ENCODE data around the gene POTEM.
"Not testable (repeated sequence)": the region's sequence is repeated elsewhere in the genome, so short reads cannot be mapped to it uniquely, and the experiment has no call there.

POTEM gene

DNA sequence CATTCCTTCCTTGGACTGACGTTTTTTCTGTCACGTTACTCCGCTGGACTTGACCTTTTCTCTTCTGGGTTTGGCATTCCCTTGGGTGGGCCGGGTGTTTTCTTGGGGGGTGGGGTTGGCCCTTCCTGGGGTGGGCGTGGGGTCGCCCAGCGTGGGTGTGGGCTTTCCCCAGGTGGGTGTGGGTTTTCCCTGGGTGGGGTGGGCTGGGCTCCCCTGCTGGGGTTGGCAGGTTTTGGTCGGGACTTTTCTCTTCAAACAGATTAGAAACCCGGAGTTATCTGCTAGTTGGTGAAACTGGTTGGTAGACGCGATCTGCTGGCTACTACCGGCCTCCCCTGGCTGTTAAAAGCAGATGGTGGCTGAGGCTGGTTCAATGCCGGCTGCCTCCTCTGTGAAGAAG is at the start of gene POTEM:
TSS of gene POTEM (plus strand) at position 301 of the 400 bp plus-strand sequence. CDS start at position 353, 52 bp downstream.
- not testable (repeated sequence) for H3K27ac ChIP-seq

DNA sequence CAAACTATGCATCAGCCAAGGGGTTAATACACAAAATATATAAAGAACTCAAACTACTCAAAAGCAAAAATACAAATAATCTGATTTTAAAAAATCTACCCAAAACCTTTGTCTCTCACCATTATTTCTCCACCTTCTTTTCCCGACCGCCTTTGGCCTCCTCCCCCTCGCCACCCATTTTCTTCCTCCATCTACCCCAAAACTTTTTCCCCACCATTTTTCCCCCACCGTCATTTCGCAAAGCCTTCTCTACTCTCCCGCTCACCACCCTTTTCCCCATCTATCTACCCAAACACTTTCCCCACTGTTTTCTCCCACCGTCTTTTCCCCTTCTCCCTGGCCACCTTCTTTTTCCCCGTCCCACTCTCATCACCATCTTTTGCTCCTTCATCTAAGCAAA is 48.9 kb upstream of the POTEM start:
- H3K27ac ChIP-seq = not testable (repeated sequence)

DNA sequence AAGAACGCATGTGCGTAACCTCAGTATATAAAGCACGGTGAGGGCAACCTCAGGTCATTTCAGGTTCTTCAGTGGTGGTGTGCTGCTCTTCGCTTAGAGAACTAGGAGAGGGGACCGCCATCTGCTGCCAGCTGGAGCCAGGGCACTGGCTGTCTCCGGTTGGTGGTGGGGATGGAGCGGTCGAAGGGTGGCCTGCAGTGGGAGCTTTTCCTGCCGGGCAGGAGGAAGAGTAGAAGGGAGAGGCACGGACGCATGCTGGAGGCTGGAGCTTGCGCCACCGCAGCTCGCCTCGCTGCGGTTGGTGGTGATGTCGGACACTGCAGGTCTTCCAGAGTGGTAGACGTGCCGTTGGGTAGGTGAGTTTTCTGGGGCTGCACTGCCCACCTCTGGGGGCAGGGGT is 47.2 kb upstream of the POTEM start:
- not testable (repeated sequence) for H3K27ac ChIP-seq

DNA sequence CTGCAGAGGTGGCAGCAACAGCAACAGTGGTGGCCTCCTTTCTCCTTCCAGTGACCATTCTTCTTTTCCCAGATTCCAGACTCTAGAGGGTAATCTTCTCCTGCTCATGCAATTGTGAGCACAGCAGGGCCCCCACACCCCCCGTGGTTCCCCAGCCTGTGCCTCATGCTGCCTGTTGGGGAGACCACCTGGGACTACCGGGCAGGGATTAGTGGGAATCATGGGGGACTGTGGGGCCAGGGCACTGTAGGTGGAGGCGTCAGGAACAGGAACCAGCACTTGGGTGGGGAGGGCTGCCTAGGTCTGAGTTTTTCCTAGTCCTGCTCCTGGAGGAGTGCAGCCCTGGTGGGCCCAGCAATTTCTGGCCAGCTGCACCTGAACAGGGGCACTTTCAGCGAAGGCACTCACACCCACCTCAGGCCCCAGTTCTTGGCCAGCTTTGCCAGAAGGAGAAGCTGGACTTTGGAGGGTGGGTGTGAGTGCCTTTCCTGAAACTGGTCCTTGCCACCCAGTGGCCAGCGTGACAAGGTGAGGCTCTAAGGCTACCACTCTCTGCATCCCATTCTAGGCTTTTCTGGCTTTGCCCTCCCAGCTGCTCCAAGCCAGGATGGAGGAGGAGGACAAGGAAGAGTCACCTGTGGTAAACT is 46.1 kb upstream of the POTEM start:
- H3K27ac ChIP-seq = not testable (repeated sequence)

DNA sequence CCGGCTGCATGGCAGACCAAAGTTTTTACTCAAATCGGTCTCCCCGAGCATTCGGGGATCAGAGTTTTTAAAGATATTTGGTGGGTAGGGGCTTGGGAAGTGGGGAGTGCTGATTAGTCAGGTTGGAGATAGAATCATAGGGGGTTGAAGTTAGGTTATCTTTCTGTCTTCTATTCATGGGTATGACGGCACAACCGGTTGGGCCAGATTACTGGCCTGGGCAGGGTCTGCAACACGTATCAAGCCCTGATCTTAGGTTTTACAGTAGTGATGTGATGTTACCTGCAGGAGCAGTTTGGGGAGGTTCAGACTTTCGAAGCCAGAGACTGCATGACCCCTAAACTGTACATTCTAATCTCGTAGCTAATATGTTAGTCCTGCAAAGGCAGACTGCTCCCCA is 30.4 kb upstream of the POTEM start:
- not testable (repeated sequence) for H3K27ac ChIP-seq

DNA sequence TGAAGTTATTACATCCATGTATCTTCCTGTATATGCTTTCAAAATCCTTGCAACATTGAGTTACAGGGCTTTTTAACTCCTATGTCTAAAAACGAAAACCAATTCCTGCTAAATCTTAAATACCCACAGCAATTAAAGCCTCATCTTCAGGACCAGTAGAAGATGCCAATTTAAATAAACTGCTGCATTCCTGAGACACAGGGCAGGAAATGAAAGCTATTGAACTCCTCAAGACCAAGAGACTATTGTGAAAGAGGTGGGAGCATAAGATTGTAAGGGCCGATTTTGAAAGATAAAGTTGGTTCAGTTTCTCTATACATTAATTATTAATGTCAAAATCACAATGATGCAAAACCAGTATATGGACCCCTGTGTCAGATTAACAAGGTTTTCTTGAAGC is 28.5 kb upstream of the POTEM start:
- H3K27ac ChIP-seq = not testable (repeated sequence)

DNA sequence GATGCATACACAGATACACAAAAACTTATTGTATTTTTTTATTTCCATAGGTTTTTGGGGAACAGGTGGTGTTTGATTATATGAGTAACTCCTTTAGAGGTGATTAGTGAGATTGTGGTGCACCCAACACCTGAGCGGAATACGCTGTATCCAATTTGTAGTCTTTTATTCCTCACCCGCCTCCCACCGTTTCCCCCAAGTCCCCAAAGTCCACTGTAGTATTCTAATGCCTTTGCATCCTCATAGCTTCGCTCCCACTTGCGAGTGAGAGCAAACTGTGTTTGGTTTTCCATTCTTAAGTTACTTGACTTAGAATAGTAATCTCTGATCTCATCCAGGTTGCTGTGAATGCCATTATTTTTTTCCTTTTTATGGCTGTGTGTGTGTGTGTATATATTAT is 17.3 kb upstream of the POTEM start:
- not testable (repeated sequence) for H3K27ac ChIP-seq

DNA sequence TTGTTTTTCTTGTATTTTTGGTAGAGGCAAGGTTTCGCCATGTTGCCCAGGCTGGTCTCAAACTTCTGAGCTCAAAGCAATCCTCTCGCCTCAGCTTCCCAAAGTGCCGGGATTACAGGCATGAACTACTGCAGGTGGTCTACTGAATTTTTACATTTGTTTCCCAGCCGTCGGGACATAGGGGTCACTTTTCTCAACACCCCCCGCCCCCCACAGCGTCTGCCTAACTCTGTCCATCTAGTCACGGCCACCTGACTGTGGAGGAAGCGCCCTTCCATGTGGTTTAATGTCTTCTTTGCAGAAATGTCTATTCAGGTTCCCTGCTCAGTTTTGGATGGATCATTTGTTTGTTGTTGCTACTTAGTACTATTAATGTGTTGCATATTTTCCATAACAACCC is 14.1 kb upstream of the POTEM start:
- not testable (repeated sequence) for H3K27ac ChIP-seq

DNA sequence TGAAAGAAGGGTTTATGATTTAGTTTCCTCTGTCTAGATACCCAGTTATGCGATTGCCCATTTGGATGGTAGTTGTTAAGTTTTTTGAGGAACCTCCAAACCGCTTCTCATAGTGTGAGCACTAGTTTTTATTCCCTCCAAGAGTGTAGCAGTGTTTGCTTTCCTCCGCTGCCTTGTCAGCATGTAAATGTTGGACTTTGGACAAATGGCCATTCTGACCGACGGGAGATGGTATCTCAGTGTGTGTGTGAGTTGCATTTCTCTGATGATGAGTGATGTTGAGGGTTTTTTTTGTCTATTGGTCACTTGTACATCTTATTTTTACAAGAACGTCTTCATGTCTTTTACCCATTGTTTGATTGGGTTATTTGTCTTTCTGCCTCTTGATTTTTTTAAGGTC is 11.4 kb upstream of the POTEM start:
- not testable (repeated sequence) for H3K27ac ChIP-seq

DNA sequence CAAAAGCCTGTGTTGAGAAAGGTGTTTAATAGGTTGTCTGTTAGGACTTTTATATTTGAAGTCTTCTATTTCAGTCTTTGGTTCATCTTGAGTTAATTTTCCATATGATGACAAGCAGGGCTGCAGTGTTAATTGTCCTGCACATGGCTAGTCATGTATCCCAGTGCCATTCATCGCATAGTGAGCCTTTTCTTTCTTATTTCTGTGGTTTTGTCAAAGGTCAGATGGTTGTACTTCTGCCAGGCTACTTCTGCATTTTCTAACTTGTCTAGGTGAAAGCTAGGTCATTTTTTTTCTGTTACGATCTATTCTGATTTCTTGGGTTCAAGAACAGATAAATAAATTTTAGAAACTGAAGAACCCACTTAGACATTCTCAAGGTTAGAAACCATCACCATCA is 5.7 kb upstream of the POTEM start:
- not testable (repeated sequence) for H3K27ac ChIP-seq

DNA sequence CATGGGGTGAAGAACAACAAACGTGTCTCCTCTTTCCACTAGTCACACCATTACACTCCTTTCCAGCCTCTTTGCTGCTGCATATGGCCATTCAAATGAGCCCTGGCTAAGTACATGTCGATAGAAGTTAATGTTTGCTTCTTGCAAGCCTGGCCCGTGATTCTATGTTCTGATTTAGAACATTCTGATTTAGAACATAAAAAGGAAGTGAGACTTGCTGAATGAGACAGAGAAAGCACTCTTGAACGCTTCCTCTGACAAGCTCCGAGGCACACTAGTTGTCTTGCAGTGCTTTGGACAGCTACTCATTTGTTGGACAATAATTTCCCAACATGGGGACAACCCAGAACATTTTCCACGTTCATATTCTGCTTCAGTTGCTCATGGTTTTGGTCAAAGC is 5.1 kb upstream of the POTEM start:
- H3K27ac ChIP-seq = not testable (repeated sequence)

DNA sequence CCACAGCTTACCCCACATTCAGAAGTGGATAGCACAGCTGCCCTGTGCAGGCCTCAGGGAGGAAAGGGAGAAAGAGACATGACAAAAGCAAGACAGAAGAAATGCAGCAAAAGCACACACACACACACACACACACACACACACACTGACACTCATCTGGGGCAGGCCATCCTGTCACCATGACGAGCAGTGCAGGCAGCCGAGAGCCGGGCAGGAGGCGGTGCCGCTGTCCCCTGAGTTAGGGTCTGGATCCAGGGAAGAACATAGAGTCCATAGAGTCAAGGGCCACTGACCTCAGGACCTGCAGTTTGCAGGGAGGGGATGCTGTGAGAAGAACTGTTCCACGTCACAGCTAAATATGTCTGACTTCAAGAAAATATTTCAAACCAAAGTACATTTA is 4.0 kb upstream of the POTEM start:
- H3K27ac ChIP-seq = not testable (repeated sequence)

DNA sequence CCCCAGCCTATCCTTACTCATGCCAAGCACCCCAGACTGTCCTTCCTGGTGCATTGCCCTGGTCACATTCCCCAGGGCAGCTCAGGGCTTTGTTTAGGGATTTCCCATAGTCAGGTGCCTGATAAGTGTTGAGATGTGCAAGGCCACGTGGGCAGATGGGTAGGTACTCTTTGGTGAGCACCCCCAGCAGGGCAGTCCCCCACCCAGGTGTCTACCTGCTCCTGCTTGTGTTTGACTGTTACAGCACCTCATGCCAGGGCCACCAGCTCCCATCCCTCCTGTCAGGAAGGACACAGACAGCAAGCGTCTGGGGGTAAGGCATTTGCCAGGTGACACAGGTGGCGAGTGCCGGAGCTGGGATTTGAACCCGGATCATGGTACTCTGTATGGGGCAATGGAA is 2.4 kb upstream of the POTEM start:
- not testable (repeated sequence) for H3K27ac ChIP-seq

DNA sequence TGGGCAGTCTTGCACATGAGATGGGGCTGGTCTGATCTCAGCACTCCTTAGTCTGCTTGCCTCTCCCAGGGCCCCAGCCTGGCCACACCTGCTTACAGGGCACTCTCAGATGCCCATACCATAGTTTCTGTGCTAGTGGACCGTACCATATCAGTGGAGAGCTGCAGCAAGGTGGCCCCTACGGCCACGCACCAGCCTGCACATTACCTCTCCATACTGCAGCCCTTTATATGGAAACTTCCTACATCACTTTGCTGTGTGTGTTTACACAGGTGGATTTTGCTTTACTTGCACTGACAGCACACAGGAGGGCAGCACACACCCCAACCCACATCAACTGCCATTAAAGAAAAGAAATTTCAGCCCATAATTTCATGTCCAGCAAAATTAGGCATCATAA is 35.3 kb downstream of the POTEM start:
- H3K27ac ChIP-seq = not testable (repeated sequence)

DNA sequence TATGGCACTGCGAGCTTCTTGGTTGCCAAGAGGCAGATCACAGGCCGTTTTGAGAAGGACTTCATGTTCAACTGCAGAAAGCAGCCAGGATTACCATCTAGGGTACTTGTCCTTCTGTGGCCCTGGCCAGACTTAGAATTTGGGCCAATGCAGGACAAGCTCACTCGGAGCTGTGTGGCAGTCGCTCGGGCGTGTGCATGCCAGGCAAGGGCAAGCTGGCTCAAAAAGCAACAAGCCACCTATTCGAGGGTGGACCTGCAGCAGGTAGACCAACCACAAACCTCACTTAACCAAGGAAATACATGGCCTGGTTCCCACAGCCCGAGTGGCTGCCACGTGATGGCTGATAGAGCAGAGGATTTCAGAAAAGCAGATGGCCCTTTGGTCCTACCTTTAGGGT is 39.3 kb downstream of the POTEM start:
- H3K27ac ChIP-seq = not testable (repeated sequence)

DNA sequence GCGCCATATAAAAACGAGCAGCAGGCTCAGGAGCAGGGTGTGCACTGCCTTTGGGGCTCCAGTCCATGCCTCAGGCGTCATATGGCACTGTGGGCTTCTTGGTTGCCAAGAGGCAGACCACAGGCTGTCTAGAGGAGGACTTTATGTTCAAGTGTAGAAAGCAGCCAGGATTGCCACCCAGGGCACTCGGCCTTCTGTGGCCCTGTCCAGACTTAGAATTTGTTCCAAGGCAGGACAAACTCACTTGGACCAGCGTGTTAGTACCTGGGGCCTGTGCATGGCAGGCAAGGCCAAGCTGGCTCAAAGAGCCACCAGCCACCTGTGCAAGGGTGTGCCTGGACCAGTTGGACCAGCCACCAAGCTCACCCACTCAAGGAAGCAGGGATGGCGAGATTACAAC is 40.4 kb downstream of the POTEM start:
- H3K27ac ChIP-seq = not testable (repeated sequence)

DNA sequence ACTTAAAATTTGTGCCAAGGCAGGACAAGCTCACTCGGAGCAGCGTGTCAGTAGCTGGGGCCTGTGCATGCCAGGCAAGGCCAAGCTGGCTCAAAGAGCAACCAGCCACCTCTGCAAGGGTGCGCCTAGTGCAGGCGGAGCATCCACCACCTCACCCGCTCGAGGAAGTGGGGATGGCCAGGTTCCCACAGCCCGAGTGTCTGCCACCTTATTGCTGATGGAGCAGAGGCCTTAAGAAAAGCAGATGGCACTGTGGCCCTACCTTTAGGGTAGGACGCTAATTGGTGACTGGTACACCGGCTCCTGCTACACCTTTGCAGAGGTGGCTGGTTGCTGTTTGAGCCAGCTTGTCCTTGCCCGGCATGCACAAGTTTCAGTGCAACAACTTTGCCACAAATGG is 43.8 kb downstream of the POTEM start:
- H3K27ac ChIP-seq = not testable (repeated sequence)

DNA sequence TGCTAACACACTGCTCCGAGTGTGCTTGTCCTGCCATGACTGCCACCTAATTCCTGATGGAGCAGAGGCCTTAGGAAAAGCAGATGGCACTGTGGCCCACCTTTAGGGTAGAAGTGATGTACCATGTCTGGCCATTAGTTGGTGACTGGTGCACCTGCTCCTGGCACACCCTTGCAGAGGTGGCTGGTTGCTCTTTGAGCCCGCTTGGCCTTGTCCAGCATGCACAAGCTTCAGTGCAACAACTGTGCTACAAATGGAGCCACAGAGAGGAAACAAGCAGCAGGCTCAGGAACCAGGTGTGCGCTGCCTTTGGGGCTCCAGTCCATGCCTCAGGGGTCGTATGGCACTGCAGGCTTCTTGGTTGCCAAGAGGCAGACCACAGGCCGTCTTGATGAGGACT is 44.5 kb downstream of the POTEM start:
- H3K27ac ChIP-seq = not testable (repeated sequence)

DNA sequence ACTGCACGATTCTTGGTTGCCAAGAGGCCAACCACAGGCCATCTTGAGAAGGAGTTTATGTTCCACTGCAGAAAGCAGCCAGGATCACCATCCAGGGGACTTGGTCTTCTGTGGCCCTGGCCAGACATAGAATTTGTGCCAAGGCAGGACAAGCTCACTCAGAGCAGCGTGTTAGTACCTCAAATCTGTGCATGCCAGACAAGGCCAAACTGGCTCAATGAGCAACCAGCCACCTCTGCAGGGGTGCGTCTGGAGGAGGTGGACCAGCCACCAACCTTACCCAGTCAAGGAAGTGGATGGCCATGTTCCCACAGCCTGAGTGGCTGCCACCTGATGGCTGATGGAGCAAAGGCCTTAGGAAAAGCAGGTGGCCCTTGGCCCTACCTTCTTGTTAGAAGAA is 48.0 kb downstream of the POTEM start:
- not testable (repeated sequence) for H3K27ac ChIP-seq

DNA sequence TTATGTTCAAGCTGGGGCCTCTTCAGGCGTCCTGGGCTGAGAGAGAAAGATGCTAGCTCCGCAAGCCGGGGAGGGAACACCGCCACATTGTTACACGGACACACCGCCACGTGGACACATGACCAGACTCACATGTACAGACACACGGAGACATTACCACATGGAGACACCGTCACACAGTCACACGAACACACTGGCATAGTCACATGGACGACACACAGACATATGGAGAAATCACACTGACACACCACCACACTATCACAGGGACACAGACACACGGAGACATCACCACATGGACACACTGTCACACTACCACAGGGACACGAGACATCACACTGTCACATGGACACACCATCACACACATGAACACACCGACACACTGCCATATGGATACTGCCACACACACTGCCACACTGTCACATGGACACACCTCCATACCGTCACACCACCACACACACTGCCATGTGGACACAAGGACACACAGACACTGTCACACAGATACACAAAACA is 57.9 kb downstream of the POTEM start:
- not testable (repeated sequence) for H3K27ac ChIP-seq

DNA sequence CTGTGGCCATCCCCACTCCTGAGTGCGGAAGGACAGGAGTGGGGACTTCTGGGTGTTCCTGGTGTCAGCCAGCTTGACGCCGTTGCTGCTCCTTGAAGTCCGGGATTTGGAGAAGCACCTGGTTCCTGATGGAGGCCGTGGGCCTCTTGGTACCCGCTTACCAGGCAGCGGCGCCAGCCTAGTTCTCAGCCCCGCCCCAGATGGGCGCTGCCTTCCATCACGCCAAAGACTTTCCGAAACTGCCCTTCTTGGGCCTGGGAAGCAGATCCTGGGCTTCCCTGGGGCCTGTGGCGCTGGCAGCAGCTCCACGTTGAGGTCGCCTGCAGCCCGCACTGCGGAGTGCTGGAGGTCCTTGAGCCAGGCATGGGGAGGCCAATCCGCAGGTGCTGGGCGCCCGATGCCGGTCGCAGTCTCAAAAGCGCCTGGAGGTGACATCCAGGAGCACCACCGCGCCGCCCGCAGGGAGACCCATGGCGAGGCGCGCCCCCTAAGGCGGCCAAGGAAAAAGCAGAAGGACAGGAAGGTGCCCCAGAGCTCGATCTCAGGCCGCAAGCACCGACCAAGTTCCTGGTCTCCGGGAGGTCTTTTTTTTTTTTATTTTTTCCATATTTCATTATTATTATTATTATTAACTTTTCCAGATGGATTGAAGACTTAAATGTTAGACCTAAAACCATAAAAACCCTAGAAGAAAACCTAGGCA is 59.6 kb downstream of the POTEM start:
- H3K27ac ChIP-seq = not testable (repeated sequence)

DNA sequence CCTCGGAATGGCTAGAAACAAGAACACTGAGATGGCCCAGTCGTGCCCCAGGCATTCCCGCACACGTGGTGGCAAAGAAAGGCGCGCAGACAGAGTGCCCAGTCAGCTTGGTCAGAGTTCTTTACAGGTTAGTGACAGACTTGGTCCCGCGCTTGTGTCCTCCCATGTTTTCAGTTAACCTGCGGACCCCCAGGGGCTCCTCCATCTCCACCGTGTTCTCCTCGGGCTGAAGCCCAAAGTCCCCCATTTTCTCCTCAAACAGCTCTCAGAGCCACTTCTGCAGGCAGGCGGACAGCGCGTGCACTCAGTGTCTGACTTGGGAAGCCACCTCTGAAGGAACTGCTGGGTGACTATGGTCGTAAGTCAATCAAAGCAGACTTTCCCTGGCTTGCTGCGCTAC is 60.7 kb downstream of the POTEM start:
- H3K27ac ChIP-seq = not testable (repeated sequence)

DNA sequence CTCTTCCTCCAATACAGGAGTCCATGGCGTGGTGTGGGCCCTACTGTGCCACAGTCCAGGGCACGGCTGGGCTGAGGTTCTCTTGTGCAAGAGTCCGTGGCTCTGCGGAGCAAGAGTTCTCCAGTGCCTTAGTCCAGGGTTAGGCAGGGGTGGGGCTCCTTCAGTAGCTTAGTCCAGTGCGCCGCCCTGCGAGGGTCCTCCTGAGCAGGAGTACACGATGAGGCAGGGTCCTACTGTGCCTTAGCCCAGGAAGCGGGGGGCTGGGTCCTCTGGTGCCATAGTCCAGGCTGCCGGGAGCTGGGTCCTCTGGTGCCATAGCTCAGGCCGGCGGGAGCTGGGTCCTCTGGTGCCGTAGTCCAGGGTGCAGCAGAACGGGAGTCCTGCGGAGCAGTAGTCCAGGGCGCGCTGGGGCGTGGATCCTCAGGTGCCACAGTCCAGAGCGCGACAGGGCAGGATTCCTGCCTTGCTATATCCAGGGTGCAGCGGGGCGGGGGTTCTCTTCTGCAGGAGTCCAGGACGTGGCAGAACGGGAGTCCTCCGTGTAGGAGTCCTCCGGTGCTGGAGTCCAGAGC is 69.7 kb downstream of the POTEM start:
- not testable (repeated sequence) for H3K27ac ChIP-seq

Measured in VCaP (cell line).